ENCODE measurements around the gene OPN1LW.

DNA sequence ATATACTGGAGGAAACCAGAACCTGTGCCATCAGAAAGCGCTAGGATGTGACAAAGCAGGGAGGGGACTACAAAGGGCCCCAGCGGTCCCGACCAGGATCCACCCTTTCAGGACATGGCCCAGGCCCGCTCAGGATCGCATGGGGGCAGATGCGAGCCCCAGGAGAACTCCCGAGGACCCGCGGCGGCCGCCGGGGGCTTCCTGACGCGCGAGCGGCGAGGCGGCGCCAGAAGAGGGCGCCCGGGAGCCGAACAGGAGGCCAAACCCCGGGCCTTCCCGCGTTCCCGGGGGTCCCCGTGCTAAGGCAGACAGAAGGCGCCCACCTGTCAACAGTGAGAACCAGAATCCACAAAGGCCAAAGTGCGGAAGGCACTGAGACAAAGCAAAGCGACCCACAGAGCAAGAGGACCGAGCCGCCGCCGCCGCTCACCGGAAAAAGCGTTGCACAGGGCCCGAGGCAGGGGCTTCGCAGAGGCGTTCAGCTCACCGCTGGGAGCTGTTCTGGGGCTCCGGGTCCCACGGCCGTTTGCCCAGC is 7.3 kb upstream of the OPN1LW start:
- TF ChIP-seq, protein P1, sequence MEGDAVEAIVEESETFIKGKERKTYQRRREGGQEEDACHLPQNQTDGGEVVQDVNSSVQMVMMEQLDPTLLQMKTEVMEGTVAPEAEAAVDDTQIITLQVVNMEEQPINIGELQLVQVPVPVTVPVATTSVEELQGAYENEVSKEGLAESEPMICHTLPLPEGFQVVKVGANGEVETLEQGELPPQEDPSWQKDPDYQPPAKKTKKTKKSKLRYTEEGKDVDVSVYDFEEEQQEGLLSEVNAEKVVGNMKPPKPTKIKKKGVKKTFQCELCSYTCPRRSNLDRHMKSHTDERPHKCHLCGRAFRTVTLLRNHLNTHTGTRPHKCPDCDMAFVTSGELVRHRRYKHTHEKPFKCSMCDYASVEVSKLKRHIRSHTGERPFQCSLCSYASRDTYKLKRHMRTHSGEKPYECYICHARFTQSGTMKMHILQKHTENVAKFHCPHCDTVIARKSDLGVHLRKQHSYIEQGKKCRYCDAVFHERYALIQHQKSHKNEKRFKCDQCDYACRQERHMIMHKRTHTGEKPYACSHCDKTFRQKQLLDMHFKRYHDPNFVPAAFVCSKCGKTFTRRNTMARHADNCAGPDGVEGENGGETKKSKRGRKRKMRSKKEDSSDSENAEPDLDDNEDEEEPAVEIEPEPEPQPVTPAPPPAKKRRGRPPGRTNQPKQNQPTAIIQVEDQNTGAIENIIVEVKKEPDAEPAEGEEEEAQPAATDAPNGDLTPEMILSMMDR (conservative IDR thresholded peaks at IDR 0.05): peak; percentile 86
- TF ChIP-seq ZFX (IDR thresholded peaks at IDR 0.05): no peak

Data from C4-2B (cell line).